SU-DHL-6 (cell line): ENCODE results near the gene TMEM119.

Experiments used
- H2AFZ ChIP-seq: fragments of 200-600 bp; sonication (generic); 2 replicates; pipeline ENCODE4 v1.6.1; 2014; ENCODE audit warnings: low read depth, mild to moderate bottlenecking, moderate library complexity, mixed read lengths, antibody characterized with exemption, low read length; ENCODE audit not compliant: severe bottlenecking
- H3F3A ChIP-seq: fragments of 200-600 bp; shearing (Covaris generic); 2 replicates; pipeline ENCODE4 v1.6.0; 2016; ENCODE audit warnings: antibody characterized with exemption, mild to moderate bottlenecking; ENCODE audit not compliant: insufficient read depth
- H3K27ac ChIP-seq: fragments of 200-600 bp; sonication (generic); 2 replicates; pipeline ENCODE4 v1.5.1; 2016; ENCODE audit warnings: low read depth, mild to moderate bottlenecking, low read length, moderate library complexity, mixed read lengths
- H3K27me3 ChIP-seq: fragments of 200-600 bp; sonication (generic), shearing (Covaris generic); 2 replicates; pipeline ENCODE4 v1.6.0; 2014; ENCODE audit warnings: mild to moderate bottlenecking, low read length
- H3K36me3 ChIP-seq: fragments of 200-600 bp; sonication (generic); 2 replicates; pipeline ENCODE4 v1.6.1; 2014; ENCODE audit warnings: mild to moderate bottlenecking, low read length, mixed read lengths
- H3K4me2 ChIP-seq: fragments of 300-600, 200-600 bp; shearing (Covaris generic), sonication (generic); 2 replicates; pipeline ENCODE4 v1.6.0; 2014; ENCODE audit warnings: low read length, low read depth, mild to moderate bottlenecking; ENCODE audit not compliant: poor library complexity, severe bottlenecking
- H3K4me3 ChIP-seq: fragments of 200-600 bp; sonication (generic); 2 replicates; pipeline ENCODE4 v1.5.1; 2014; ENCODE audit warnings: antibody characterized with exemption, low read length, mild to moderate bottlenecking, mixed read lengths; ENCODE audit not compliant: insufficient read depth, poor library complexity, severe bottlenecking
- H3K79me2 ChIP-seq: fragments of 200-600 bp; sonication (generic); 2 replicates; pipeline ENCODE4 v1.6.1; 2014; ENCODE audit warnings: mild to moderate bottlenecking, low read length, moderate library complexity; ENCODE audit not compliant: insufficient read depth
- H3K9ac ChIP-seq: fragments of 200-600 bp; sonication (generic); 2 replicates; pipeline ENCODE4 v1.7.0; 2014; ENCODE audit warnings: mild to moderate bottlenecking, low read length
- H3K9me2 ChIP-seq: fragments of 200-600 bp; sonication (generic); replicated peaks from 2 replicates; pipeline ENCODE4 v1.6.1; 2014; ENCODE audit warnings: low read length; ENCODE audit not compliant: insufficient read depth
- H3K9me3 ChIP-seq: fragments of 200-600 bp; sonication (generic); 2 replicates; pipeline ENCODE4 v1.6.1; 2014; ENCODE audit warnings: low read length, mixed read lengths; ENCODE audit not compliant: insufficient read depth
- H4K20me1 ChIP-seq: fragments of 200-600 bp; sonication (generic); 2 replicates; pipeline ENCODE4 v1.6.1; 2014; ENCODE audit warnings: low read depth, mild to moderate bottlenecking, antibody characterized with exemption, low read length, moderate library complexity, mixed read lengths
- EZH2phosphoT487 ChIP-seq: fragments of 200-600 bp; sonication (generic), shearing (Covaris generic); conservative IDR thresholded peaks from 2 replicates; pipeline ENCODE4 v1.6.1; 2018; ENCODE audit warnings: mild to moderate bottlenecking, antibody characterized with exemption, low read length, moderate library complexity, mixed read lengths
- TF ChIP-seq, protein P1 (sequence below): fragments of 200-600 bp; sonication (generic); IDR thresholded peaks from one replicate; pipeline ENCODE4 v1.5.1; 2017; ENCODE audit warnings: antibody characterized with exemption, mild to moderate bottlenecking, low read length, moderate library complexity; ENCODE audit not compliant: insufficient read depth, poor library complexity, severe bottlenecking

TMEM119 gene

DNA sequence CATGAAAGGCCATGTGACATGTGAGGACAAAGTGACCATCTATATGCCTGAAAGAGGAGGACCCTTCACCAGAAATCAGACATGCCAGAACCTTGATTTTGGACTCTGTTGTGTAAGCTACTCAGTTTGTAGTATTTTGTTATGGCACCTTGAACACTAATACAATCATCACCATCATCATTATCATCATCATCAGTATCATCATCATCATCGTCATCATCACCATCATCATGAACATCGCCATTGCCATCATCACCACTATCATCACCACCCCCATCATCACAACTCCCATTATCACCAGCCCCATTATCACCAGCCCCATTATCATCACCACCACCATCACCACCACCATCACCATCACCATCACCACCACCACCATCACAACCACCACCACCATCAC lies 19.6 kb downstream of the TMEM119 start:
- no peak overlapping the region for H3K4me2 ChIP-seq
- H3K36me3 ChIP-seq, result no peaks in the 10 kb centered on the region
- H3K27me3 ChIP-seq, result no peaks in the 10 kb centered on the region
- no peaks in the 10 kb centered on the region for H4K20me1 ChIP-seq
- H2AFZ ChIP-seq, result no peak overlapping the region
- no peak overlapping the region for H3K9ac ChIP-seq
- H3K27ac ChIP-seq, result no peak overlapping the region
- no peaks in the 10 kb centered on the region for H3K9me2 ChIP-seq
- TF ChIP-seq, protein P1, sequence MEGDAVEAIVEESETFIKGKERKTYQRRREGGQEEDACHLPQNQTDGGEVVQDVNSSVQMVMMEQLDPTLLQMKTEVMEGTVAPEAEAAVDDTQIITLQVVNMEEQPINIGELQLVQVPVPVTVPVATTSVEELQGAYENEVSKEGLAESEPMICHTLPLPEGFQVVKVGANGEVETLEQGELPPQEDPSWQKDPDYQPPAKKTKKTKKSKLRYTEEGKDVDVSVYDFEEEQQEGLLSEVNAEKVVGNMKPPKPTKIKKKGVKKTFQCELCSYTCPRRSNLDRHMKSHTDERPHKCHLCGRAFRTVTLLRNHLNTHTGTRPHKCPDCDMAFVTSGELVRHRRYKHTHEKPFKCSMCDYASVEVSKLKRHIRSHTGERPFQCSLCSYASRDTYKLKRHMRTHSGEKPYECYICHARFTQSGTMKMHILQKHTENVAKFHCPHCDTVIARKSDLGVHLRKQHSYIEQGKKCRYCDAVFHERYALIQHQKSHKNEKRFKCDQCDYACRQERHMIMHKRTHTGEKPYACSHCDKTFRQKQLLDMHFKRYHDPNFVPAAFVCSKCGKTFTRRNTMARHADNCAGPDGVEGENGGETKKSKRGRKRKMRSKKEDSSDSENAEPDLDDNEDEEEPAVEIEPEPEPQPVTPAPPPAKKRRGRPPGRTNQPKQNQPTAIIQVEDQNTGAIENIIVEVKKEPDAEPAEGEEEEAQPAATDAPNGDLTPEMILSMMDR, result no peak
- TF ChIP-seq EZH2phosphoT487, result no peak
- no peaks in the 10 kb centered on the region for H3K79me2 ChIP-seq
- no peaks in the 10 kb centered on the region for H3F3A ChIP-seq
- H3K9me3 ChIP-seq, result no peaks in the 10 kb centered on the region
- H3K4me3 ChIP-seq, result no peak overlapping the region

DNA sequence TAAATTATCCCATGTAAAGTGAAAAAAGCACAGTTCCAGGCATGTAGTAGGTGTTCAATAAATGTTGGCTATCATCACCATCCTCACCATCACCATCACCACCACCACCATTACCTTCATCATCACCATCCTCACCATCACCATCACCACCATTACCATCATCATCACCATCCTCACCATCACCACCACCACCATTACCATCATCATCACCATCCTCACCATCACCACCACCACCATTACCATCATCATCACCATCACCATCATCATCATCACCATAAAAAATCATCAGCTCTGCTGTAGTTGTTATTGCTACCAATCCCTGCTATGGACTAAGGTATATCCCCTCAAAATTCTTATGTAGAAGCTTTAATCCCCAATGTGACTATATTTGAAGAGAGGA lies 20.4 kb downstream of the TMEM119 start:
- no peak for TF ChIP-seq EZH2phosphoT487
- TF ChIP-seq, protein P1, result no peak
- Histone ChIP-seq H4K20me1 (no peaks in the 10 kb centered on the region), H3K27ac (no peak overlapping the region), H3K4me3 (no peak overlapping the region), H3K79me2 (no peaks in the 10 kb centered on the region), H3K9ac (no peak overlapping the region), H3F3A (no peaks in the 10 kb centered on the region), H3K9me2 (no peaks in the 10 kb centered on the region), H2AFZ (no peak overlapping the region), H3K9me3 (no peaks in the 10 kb centered on the region), H3K36me3 (no peaks in the 10 kb centered on the region), H3K4me2 (no peak overlapping the region), H3K27me3 (no peaks in the 10 kb centered on the region)

DNA sequence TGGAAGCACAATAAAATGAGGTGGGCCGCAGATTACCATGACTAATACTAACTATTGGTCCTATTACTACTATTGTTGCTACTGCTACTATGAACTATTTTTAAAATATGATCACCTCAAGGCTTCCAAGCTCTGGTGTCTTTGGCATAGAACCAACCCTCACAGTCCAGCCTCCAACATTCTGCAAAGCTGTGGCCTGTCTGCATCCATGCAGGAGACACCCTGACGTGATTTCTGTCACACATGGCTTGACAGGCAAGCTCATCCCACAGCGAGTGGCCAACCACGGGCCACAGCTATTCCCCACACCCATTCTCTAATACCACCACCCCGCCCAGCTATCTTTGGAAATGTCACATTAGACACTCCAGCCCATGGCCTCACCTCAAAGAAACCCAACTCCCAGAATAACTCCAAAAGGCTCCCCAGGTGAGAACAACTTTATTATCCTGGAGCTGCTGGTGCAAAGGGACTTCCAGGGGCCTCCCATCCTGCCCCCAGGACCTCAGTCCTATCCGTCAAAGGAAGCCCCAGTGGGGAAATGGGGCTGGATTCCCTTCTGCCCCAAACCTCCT lies 21.1 kb downstream of the TMEM119 start:
- H4K20me1 ChIP-seq, result no peaks in the 10 kb centered on the region
- no peak overlapping the region for H3K9ac ChIP-seq
- no peaks in the 10 kb centered on the region for H3K79me2 ChIP-seq
- no peak overlapping the region for H2AFZ ChIP-seq
- no peaks in the 10 kb centered on the region for H3K9me3 ChIP-seq
- H3K27ac ChIP-seq, result no peak overlapping the region
- no peaks in the 10 kb centered on the region for H3K36me3 ChIP-seq
- H3K9me2 ChIP-seq, result no peaks in the 10 kb centered on the region
- no peaks in the 10 kb centered on the region for H3K27me3 ChIP-seq
- no peak overlapping the region for H3K4me3 ChIP-seq
- TF ChIP-seq, protein P1, result no peak
- TF ChIP-seq EZH2phosphoT487, result no peak
- H3F3A ChIP-seq, result no peaks in the 10 kb centered on the region
- no peak overlapping the region for H3K4me2 ChIP-seq
